WTC11 (cell line): ENCODE measurements around the gene G6PC3.

Experiments
- AFF4 ChIP-seq: sonication (generic); formaldehyde crosslinking; IDR thresholded peaks from 2 replicates; pipeline ENCODE4 v1.8.1; 2023; ENCODE audit warnings: mild to moderate bottlenecking, missing genetic modification reagents, borderline replicate concordance
- ATF2 ChIP-seq: sonication (generic); formaldehyde crosslinking; IDR thresholded peaks from 2 replicates; pipeline ENCODE4 v1.8.1; 2022; ENCODE audit warnings: low read depth, missing genetic modification reagents, borderline replicate concordance
- CREB1 ChIP-seq: sonication (generic); formaldehyde crosslinking; IDR thresholded peaks from 2 replicates; pipeline ENCODE4 v1.8.0; 2023; ENCODE audit warnings: mild to moderate bottlenecking, missing genetic modification reagents
- FOXP4 ChIP-seq: sonication (generic); formaldehyde crosslinking; IDR thresholded peaks from 2 replicates; pipeline ENCODE4 v1.8.0; 2022; ENCODE audit warnings: mild to moderate bottlenecking, missing genetic modification reagents
- GRHL2 ChIP-seq: fragments of 250-450 bp; sonication (Bioruptor Pico); IDR thresholded peaks from 2 replicates; pipeline ENCODE4 v1.8.0; 2022; ENCODE audit warnings: mild to moderate bottlenecking, moderate library complexity; ENCODE audit not compliant: insufficient replicate concordance, severe bottlenecking
- HMGXB4 ChIP-seq: sonication (generic); formaldehyde crosslinking; IDR thresholded peaks from 2 replicates; pipeline ENCODE4 v1.8.1; 2023; ENCODE audit warnings: mild to moderate bottlenecking, moderate library complexity, missing genetic modification reagents
- SMAD3 ChIP-seq: sonication (generic); formaldehyde crosslinking; IDR thresholded peaks from 2 replicates; pipeline ENCODE4 v1.8.0; 2022; ENCODE audit warnings: missing genetic modification reagents, mild to moderate bottlenecking, borderline replicate concordance
- TCF7 ChIP-seq: sonication (generic); formaldehyde crosslinking; IDR thresholded peaks from 2 replicates; pipeline ENCODE4 v1.8.0; 2022; ENCODE audit warnings: mild to moderate bottlenecking, low read depth, missing genetic modification reagents, moderate library complexity
- TF ChIP-seq, protein P1 (sequence below): fragments of 200-600 bp; IDR thresholded peaks from 2 replicates; pipeline ENCODE4 v1.8.0; 2022; ENCODE audit warnings: antibody characterized with exemption

DNA sequence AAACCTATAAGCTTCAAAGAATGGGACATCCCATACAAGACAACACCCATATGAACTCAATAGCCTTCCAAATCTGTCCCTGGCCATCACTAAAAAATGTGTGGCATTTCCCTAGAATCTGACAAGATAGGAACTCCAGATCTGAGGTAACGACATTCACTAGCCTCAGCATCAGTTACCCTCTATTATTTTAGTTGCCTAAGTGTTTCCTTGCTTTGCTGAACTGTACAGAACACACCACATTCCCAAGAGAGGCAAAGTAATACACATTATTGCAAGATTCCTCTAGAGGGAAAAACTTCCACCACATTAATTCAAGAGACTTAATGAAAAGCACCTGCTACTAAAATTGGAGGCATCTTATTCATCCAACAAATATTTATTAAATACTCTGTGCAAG, 9.1 kb upstream of the G6PC3 start:
- TF ChIP-seq, protein P1, sequence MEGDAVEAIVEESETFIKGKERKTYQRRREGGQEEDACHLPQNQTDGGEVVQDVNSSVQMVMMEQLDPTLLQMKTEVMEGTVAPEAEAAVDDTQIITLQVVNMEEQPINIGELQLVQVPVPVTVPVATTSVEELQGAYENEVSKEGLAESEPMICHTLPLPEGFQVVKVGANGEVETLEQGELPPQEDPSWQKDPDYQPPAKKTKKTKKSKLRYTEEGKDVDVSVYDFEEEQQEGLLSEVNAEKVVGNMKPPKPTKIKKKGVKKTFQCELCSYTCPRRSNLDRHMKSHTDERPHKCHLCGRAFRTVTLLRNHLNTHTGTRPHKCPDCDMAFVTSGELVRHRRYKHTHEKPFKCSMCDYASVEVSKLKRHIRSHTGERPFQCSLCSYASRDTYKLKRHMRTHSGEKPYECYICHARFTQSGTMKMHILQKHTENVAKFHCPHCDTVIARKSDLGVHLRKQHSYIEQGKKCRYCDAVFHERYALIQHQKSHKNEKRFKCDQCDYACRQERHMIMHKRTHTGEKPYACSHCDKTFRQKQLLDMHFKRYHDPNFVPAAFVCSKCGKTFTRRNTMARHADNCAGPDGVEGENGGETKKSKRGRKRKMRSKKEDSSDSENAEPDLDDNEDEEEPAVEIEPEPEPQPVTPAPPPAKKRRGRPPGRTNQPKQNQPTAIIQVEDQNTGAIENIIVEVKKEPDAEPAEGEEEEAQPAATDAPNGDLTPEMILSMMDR = no peak
- TF ChIP-seq TCF7 (no peak), FOXP4 (no peak), AFF4 (CRISPR knock-in tag) (no peak), HMGXB4 (CRISPR knock-in tag) (no peak), CREB1 (no peak), GRHL2 (CRISPR knock-in tag) (no peak), SMAD3 (CRISPR knock-in tag) (no peak), ATF2 (CRISPR knock-in tag) (no peak)
